ENCODE results near the gene PTPN13. TPM values are rescaled to one million over a fixed set of nuclear protein-coding genes. Genes with fewer than 3 reads are reported as not detected.
A peak's percentile ranks its signal among the peaks of the same experiment; 100 is the strongest.

Gene PTPN13
- total and polyA plus RNA-seq, 8 donors = 2.3 to 38.6 (median 5.4) TPM

- 13 to 33% (median 29%) methylated on average over 1 of the region's 1 CpG for WGBS, 5 donors
- Histone ChIP-seq H3K27ac (no peak overlapping the region), H3K4me3 (no peak overlapping the region), H3K27me3 (no peaks in the 10 kb centered on the region), H3K9me3 (no peaks in the 10 kb centered on the region), H3K4me1 (no peaks in the 10 kb centered on the region), H3K36me3 (no peaks in the 10 kb centered on the region)
- TF ChIP-seq POLR2AphosphoS5 (IDR thresholded peaks at IDR 0.05) = no peak
- TF ChIP-seq POLR2A (IDR thresholded peaks at IDR 0.05) = no peak
- no peak for TF ChIP-seq EP300 (IDR thresholded peaks at IDR 0.05)
- no peak for TF ChIP-seq CTCF (IDR thresholded peaks at IDR 0.05)
- intact Hi-C loops (cut with DNase I; ENCODE audit: low total_unique reads) = no loop called here
- DNase-seq = no peak
Observed at GRCh38 chr4:86856896-86857295, 262.8 kb downstream of the PTPN13 start.

DNA sequence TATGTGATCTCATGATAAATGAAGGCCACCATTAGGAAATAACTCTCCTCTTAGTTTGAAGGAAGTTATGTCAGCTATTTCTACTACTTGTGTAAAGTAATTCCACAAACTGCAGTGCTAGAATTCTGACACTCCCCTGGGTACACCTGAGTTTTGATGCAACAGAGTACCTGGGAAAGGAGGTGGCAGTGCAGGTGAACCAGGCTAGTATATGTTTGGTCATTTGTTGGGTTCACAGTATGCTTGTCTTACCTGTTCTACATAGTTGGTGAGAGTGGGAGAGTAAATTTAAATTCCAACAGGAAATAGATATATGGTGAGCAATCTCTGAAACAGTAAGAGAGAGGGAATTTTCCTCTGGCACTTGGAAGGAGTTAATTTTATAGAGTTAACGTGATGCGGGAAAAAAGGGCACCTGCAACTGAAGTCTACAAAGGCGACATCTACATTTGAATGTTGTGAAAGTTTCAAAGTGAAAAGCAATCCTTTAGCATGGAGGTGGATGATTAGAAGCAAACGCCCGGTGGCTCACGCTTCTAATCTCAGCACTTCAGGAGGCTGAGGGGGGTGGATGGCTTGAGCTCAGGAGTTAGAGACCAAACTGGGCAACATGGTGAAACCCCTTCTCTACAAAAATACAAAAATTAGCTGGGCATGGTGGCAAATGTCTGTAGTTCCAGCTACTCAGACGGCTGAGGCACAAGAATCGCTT lies 263.4 kb downstream of the PTPN13 start:
- intact Hi-C loops (cut with DNase I; ENCODE audit: low total_unique reads) = no loop called here
- H3K4me3 ChIP-seq = no peak overlapping the region
- no peaks in the 10 kb centered on the region for H3K36me3 ChIP-seq
- no peaks in the 10 kb centered on the region for H3K27me3 ChIP-seq
- H3K4me1 ChIP-seq = no peaks in the 10 kb centered on the region
- DNase-seq = peak in 1 of 2 donors; percentile 23
- no peaks in the 10 kb centered on the region for H3K9me3 ChIP-seq
- no peak overlapping the region for H3K27ac ChIP-seq
- WGBS, 5 donors = 79 to 89% (median 86%) methylated on average over 8 of the region's 8 CpGs
- TF ChIP-seq CTCF (IDR thresholded peaks at IDR 0.05) (no peak), POLR2AphosphoS5 (IDR thresholded peaks at IDR 0.05) (no peak), EP300 (IDR thresholded peaks at IDR 0.05) (no peak)

Other genes with a start within 250 kb of the PTPN13 start
- 100 to 1,000 TPM in 1 of 5 donors, 10 to 100 TPM in 3, 1 to 10 TPM in 1; 1.4 to 103 (median 32.1) TPM for gene MAPK10, start 234.3 kb upstream of the PTPN13 start, total RNA-seq
- 10 to 100 TPM in 1 of 3 donors, 1 to 10 TPM in 2; 5.1 to 10.6 (median 7.3) TPM for gene MAPK10, start 234.3 kb upstream of the PTPN13 start, polyA plus RNA-seq